Prostate gland (tissue), 2 donors: ENCODE measurements around the gene CREB3L1.

Experiments used
- CTCF ChIP-seq, 4 experiments: fragments of 200-600 bp in 2 of 4; fragments of 450-650 bp in 2 of 4; sonication (generic) in 2 of 4; IDR thresholded peaks; 1 replicate in 3 of 4; 2 replicates in 1 of 4; pipeline ENCODE4 v1.5.1; 2016 to 2019; ENCODE audit warnings: antibody characterized with exemption in 4 of 4, mild to moderate bottlenecking in 2 of 4, moderate library complexity in 2 of 4
- POLR2A ChIP-seq: fragments of 450-650 bp; IDR thresholded peaks from one replicate; pipeline ENCODE4 v1.6.1; 2016; ENCODE audit warnings: antibody characterized with exemption, mild to moderate bottlenecking

GRCh38 chr11:46247090-46247489 is 30.4 kb upstream of the CREB3L1 start:
- TF ChIP-seq CTCF (IDR thresholded peaks at IDR 0.05) (no peak), POLR2A (no peak)
